Breast epithelium (tissue), 4 donors: ENCODE results near the gene HACE1. TPM values are rescaled to one million over a fixed set of nuclear protein-coding genes. Genes with fewer than 3 reads are reported as not detected.

ENCODE experiments used
- DNase-seq, 2 donors: peaks; one replicate each; pipeline ENCODE4 v3.0.0-alpha.2; 2019; ENCODE audit warnings: low spot score in 2 of 2
- H3K27ac ChIP-seq, 2 donors: fragments of 200-600 bp; sonication (generic) in 1 of 2; one replicate each; pipeline ENCODE4 v1.5.1; 2016 to 2019; ENCODE audit warnings: mild to moderate bottlenecking in 1 of 2
- H3K27me3 ChIP-seq, 2 donors: fragments of 200-600 bp; sonication (generic) in 1 of 2; one replicate each; pipeline versions ENCODE4 v1.5.1 to v1.6.0; 2017 to 2019; ENCODE audit warnings: control low read depth in 1 of 2, mild to moderate bottlenecking in 1 of 2
- H3K36me3 ChIP-seq: fragments of 200-600 bp; one replicate; pipeline ENCODE4 v1.5.1; 2019
- H3K4me1 ChIP-seq, 2 donors: fragments of 200-600 bp; sonication (generic); one replicate each; pipeline ENCODE4 v1.5.1; 2016 to 2019; ENCODE audit warnings: control low read depth in 1 of 2
- H3K4me3 ChIP-seq, 3 donors: fragments of 200-600 bp; sonication (generic); 1 replicate in 2 of 3; 2 replicates in 1 of 3; pipeline ENCODE4 v1.5.1; 2016 to 2019; ENCODE audit warnings: mild to moderate bottlenecking in 3 of 3, moderate library complexity in 2 of 3
- H3K9me3 ChIP-seq, 2 donors: fragments of 200-600 bp; sonication (generic) in 1 of 2; one replicate each; pipeline ENCODE4 v1.5.1; 2016 to 2019; ENCODE audit warnings: control low read depth in 1 of 2
- POLR2A ChIP-seq: fragments of 450-650 bp; IDR thresholded peaks from one replicate; pipeline ENCODE4 v1.6.1; 2016; ENCODE audit warnings: antibody characterized with exemption, mild to moderate bottlenecking, moderate library complexity
- POLR2AphosphoS5 ChIP-seq, 3 donors: sonication (generic); formaldehyde crosslinking; IDR thresholded peaks; one replicate each; pipeline ENCODE4 v1.6.1; 2017; ENCODE audit warnings: antibody characterized with exemption in 3 of 3
- intact Hi-C: fragments of 100-400 bp; cut with DNase I; formaldehyde crosslinking; loops from one replicate; pipeline ENCODE4 v1.15.1; 2023; ENCODE audit warnings: low total_unique reads
- total RNA-seq, 3 donors: library from RNA; depleted of rRNA; stranded (reverse); fragments of >200 nt; gene quantifications; one replicate each; pipeline ENCODE4 v1.1.0, GENCODE V29; 2016
- TF ChIP-seq, protein P1 (sequence below), 3 donors: fragments of 450-650 bp; IDR thresholded peaks; one replicate each; pipeline ENCODE4 v1.5.1; 2016 to 2017; ENCODE audit warnings: antibody characterized with exemption in 3 of 3, mild to moderate bottlenecking in 3 of 3, moderate library complexity in 3 of 3

HACE1 gene
- total RNA-seq, 3 donors from 2014 or later, result 20.2 to 33.4 (median 27.2) TPM

DNA sequence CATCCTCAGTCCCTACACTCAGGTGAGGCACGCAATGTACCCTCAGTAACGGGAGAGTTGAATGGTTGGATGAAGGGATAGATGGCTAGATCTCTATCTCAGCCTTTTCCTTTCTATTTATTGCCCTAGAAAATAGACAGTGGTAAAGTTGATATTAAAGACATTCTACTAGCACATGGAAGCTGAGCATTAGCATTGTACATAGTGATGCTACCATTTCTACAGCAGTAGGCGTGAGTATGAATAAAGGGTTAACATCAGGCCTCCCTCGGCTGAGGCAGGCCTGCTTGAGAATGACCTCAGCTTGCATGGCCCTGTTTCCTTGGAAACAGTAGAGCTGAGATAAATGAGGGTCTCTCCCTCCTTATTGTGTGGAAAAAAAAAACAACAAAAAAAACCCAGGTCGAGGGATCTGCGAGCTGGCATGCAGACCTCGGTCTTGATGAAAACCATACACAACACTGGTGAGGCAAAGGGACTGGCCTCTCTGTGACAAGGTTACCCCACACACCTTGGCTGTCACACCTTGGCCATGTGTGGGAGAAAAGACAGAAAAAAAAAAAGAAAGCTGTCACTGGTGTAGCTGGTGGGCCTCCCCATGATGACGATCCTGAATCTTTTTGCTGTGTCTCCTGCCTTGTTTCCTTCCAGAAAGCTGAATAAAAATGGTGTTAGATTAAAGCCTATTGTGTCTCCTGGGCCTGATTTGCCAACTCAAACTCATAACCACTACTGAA is 160.0 kb downstream of the HACE1 start:
- DNase-seq, result no peak
- Histone ChIP-seq H3K36me3 (no peaks in the 10 kb centered on the region), H3K4me1 (no peaks in the 10 kb centered on the region), H3K4me3 (no peak overlapping the region), H3K9me3 (no peaks in the 10 kb centered on the region), H3K27ac (no peak overlapping the region), H3K27me3 (no peaks in the 10 kb centered on the region)
- TF ChIP-seq POLR2A, result no peak
- no peak for TF ChIP-seq POLR2AphosphoS5 (IDR thresholded peaks at IDR 0.05)
- TF ChIP-seq, protein P1, sequence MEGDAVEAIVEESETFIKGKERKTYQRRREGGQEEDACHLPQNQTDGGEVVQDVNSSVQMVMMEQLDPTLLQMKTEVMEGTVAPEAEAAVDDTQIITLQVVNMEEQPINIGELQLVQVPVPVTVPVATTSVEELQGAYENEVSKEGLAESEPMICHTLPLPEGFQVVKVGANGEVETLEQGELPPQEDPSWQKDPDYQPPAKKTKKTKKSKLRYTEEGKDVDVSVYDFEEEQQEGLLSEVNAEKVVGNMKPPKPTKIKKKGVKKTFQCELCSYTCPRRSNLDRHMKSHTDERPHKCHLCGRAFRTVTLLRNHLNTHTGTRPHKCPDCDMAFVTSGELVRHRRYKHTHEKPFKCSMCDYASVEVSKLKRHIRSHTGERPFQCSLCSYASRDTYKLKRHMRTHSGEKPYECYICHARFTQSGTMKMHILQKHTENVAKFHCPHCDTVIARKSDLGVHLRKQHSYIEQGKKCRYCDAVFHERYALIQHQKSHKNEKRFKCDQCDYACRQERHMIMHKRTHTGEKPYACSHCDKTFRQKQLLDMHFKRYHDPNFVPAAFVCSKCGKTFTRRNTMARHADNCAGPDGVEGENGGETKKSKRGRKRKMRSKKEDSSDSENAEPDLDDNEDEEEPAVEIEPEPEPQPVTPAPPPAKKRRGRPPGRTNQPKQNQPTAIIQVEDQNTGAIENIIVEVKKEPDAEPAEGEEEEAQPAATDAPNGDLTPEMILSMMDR (IDR thresholded peaks at IDR 0.05), result no peak
- intact Hi-C loops, result no loop called here

DNA sequence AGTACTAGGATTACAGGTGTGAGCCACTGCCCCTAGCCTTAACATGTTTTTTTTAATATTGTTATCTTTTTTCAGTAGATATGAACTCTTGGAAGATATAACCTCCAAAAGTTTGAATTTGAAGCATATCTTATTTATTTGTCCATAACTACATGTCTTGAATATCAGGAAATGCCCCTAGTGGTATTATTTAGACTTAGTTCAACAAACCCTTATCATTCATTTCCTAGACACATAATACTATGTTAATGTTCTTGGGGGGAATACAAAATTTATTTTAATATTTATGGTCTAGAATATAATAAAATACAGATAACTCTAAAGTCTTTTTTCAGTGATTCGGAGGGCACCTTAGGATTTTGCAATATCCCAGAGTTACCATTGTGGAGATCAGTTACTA is 160.7 kb downstream of the HACE1 start:
- H3K4me3 ChIP-seq, result no peak overlapping the region
- H3K27me3 ChIP-seq, result no peaks in the 10 kb centered on the region
- H3K27ac ChIP-seq, result no peak overlapping the region
- TF ChIP-seq POLR2AphosphoS5 (IDR thresholded peaks at IDR 0.05) (no peak), POLR2A (no peak)
- TF ChIP-seq, protein P1 (IDR thresholded peaks at IDR 0.05), result no peak
- H3K36me3 ChIP-seq, result no peaks in the 10 kb centered on the region
- no peaks in the 10 kb centered on the region for H3K4me1 ChIP-seq
- DNase-seq, result no peak
- no peaks in the 10 kb centered on the region for H3K9me3 ChIP-seq
- intact Hi-C loops, result no loop called here

DNA sequence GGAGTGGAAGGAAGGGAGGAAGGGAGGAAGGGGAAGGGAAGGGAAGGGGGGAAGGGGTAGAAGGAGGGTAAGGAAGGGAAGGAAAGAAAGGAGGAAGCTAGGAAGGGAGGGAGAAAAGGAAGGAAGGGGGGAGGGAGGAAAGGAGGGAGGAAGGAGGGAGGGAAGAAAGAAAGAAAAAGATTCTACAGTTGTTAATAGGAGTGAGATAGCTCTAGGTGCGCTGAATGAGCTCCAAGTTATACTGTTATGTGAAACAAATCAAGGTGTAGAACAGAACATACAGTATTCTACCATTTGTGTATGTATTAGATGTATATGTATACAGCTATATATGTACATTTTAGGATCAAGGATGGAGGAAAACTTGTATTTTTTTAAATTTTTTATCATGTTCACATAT is 167.7 kb downstream of the HACE1 start:
- no peak for DNase-seq
- no peaks in the 10 kb centered on the region for H3K4me1 ChIP-seq
- H3K36me3 ChIP-seq, result no peaks in the 10 kb centered on the region
- H3K27me3 ChIP-seq, result no peaks in the 10 kb centered on the region
- H3K27ac ChIP-seq, result no peak overlapping the region
- no peak overlapping the region for H3K4me3 ChIP-seq
- intact Hi-C loops, result no loop called here
- H3K9me3 ChIP-seq, result no peaks in the 10 kb centered on the region
- TF ChIP-seq, protein P1 (IDR thresholded peaks at IDR 0.05), result no peak
- TF ChIP-seq POLR2AphosphoS5 (IDR thresholded peaks at IDR 0.05) (no peak), POLR2A (no peak)

DNA sequence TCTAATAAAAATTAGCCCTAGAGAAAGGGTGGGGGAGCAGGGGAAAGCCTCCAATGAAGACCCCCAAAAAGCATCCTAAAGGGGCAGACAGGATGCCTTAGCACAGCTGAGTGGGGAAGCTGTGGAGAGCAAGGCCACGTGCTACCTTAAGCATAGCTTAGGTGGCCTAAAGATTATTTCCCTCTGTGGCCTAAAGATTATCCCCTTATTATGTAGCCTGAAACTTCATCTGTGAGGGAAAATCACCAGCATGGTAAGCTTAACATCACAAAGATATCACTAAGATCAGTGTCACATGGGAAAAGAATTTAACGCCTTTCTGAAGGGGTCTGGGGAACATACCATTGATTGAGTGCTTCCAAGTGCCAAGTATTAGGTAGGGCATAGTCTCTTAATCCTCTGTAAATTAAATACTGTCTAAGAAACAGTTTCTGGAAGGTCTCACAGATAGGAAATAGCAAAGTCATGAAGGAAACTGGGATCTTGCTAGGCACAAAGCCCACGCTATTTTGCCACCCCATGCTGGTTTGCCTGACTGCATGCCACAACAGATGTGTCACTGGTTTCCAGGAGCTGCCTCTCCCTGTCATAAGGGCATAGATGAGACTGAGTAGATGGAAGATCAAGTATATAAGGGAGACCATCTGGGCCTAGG is 170.0 kb downstream of the HACE1 start:
- Histone ChIP-seq H3K36me3 (no peaks in the 10 kb centered on the region), H3K4me1 (no peaks in the 10 kb centered on the region), H3K27ac (no peak overlapping the region), H3K9me3 (no peaks in the 10 kb centered on the region), H3K27me3 (no peaks in the 10 kb centered on the region), H3K4me3 (no peak overlapping the region)
- no peak for DNase-seq
- TF ChIP-seq POLR2A (no peak), POLR2AphosphoS5 (IDR thresholded peaks at IDR 0.05) (no peak)
- TF ChIP-seq, protein P1 (IDR thresholded peaks at IDR 0.05), result no peak
- intact Hi-C loops, result no loop called here

DNA sequence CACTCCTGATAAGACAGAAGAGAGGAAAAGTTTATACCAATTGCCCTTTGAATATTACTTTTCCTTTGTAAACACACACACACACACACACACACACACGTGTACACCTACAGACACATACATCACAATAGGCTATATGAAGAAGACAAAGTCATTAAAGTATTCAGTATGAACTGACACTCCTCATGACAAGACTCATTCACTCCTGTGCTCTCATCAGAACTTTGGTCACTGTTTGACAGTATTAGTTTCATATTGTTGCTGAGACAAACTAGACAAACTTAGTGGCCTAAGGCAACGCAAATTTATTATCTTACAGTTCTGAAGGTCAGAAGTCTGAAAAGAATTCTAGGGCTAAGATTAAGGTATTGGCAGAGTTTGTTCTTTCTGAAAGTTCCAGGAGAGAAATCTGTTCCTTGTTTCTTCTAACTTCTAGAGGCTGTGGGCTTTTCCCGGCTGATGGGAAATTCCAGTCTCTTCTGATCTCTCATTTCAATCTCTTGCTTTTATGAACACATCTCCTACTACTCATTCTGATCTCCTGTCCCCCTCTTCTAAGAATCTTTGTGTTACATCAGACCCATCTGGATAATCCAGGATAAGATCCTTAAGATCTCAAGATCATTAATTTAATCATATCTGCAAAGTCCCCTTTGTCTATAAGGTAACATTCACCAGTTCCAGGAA is 171.3 kb downstream of the HACE1 start:
- H3K9me3 ChIP-seq, result no peaks in the 10 kb centered on the region
- no peak for TF ChIP-seq POLR2AphosphoS5 (IDR thresholded peaks at IDR 0.05)
- no peaks in the 10 kb centered on the region for H3K4me1 ChIP-seq
- intact Hi-C loops, result no loop called here
- H3K4me3 ChIP-seq, result no peak overlapping the region
- H3K27ac ChIP-seq, result no peak overlapping the region
- H3K27me3 ChIP-seq, result no peaks in the 10 kb centered on the region
- H3K36me3 ChIP-seq, result no peaks in the 10 kb centered on the region
- DNase-seq, result no peak
